ENCODE measurements around the gene TMSB4X.

The TMSB4X gene

GRCh38 chrX:12974796-12975669 lies at the start of gene TMSB4X:
Gene TMSB4X, plus strand, starts transcription at chrX:12975110.
- TF ChIP-seq, protein P1, sequence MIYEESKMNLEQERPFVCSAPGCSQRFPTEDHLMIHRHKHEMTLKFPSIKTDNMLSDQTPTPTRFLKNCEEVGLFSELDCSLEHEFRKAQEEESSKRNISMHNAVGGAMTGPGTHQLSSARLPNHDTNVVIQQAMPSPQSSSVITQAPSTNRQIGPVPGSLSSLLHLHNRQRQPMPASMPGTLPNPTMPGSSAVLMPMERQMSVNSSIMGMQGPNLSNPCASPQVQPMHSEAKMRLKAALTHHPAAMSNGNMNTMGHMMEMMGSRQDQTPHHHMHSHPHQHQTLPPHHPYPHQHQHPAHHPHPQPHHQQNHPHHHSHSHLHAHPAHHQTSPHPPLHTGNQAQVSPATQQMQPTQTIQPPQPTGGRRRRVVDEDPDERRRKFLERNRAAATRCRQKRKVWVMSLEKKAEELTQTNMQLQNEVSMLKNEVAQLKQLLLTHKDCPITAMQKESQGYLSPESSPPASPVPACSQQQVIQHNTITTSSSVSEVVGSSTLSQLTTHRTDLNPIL (CRISPR knock-in tag; IDR thresholded peaks at IDR 0.05; ENCODE audit: low read depth): peak; percentile 58
- TF ChIP-seq, protein P2, sequence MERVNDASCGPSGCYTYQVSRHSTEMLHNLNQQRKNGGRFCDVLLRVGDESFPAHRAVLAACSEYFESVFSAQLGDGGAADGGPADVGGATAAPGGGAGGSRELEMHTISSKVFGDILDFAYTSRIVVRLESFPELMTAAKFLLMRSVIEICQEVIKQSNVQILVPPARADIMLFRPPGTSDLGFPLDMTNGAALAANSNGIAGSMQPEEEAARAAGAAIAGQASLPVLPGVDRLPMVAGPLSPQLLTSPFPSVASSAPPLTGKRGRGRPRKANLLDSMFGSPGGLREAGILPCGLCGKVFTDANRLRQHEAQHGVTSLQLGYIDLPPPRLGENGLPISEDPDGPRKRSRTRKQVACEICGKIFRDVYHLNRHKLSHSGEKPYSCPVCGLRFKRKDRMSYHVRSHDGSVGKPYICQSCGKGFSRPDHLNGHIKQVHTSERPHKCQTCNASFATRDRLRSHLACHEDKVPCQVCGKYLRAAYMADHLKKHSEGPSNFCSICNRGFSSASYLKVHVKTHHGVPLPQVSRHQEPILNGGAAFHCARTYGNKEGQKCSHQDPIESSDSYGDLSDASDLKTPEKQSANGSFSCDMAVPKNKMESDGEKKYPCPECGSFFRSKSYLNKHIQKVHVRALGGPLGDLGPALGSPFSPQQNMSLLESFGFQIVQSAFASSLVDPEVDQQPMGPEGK (CRISPR knock-in tag; IDR thresholded peaks at IDR 0.05; ENCODE audit: borderline replicate concordance): no peak
- TF ChIP-seq ZNF565 (CRISPR knock-in tag; conservative IDR thresholded peaks at IDR 0.05; ENCODE audit: low read depth) (no peak), OSR1 (CRISPR knock-in tag; IDR thresholded peaks at IDR 0.05) (no peak), ESRRG (CRISPR knock-in tag; IDR thresholded peaks at IDR 0.05) (0 out of 2 replicates have a peak, but pooled peaks have one; percentile 59), ZC3H10 (CRISPR knock-in tag; IDR thresholded peaks at IDR 0.05) (peak; percentile 17; the same call in 1 of the 2 replicates), TOX (CRISPR knock-in tag; IDR thresholded peaks at IDR 0.05; ENCODE audit: borderline replicate concordance) (peak; percentile 15; the same call in 1 of the 2 replicates), SNAI2 (CRISPR knock-in tag; IDR thresholded peaks at IDR 0.05) (no peak), TCF4 (CRISPR knock-in tag; IDR thresholded peaks at IDR 0.05; ENCODE audit: borderline replicate concordance) (no peak), CSRNP3 (CRISPR knock-in tag; IDR thresholded peaks at IDR 0.05) (peak; percentile 62; the same call in 1 of the 2 replicates), BACH2 (CRISPR knock-in tag; IDR thresholded peaks at IDR 0.05; ENCODE audit: borderline replicate concordance) (no peak), RARB (CRISPR knock-in tag; IDR thresholded peaks at IDR 0.05) (peak; percentile 72)
- ATAC-seq: peak; percentile 70

DNA sequence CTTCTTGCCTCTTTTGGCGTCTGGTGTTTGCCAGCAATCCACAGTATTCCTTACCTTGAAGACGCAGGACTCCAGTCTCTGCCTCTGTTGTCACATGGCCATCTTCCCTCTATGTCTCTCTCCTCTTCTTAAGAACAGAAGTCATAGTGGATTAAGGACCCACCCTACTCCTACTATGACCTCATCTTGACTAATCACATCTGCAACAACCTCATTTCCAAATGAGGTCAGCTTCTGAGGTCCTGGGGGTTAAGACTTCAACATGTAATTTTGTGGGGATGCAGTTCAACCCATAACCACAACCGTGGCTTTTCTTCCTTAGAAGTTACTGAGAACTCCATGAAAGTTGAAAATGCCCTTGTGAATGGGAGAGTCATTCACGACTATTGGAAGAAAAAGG lies 45.2 kb upstream of the TMSB4X start:
- no peak for ATAC-seq

GRCh38 chrX:12930150-12930549 lies 44.8 kb upstream of the TMSB4X start:
- TF ChIP-seq, protein P2 (CRISPR knock-in tag; IDR thresholded peaks at IDR 0.05; ENCODE audit: borderline replicate concordance): no peak
- TF ChIP-seq RARB (CRISPR knock-in tag; IDR thresholded peaks at IDR 0.05) (no peak), ZNF8 (CRISPR knock-in tag; IDR thresholded peaks at IDR 0.05) (no peak)
- no peak for ATAC-seq

More for the DNA sequence above, 45.2 kb upstream of the TMSB4X start:
- no peak for TF ChIP-seq ZNF8 (CRISPR knock-in tag; IDR thresholded peaks at IDR 0.05)
- no peak for TF ChIP-seq RARB (CRISPR knock-in tag; IDR thresholded peaks at IDR 0.05)
- TF ChIP-seq ESRRG (CRISPR knock-in tag; IDR thresholded peaks at IDR 0.05): no peak
- no peak for TF ChIP-seq ZNF565 (CRISPR knock-in tag; conservative IDR thresholded peaks at IDR 0.05; ENCODE audit: low read depth)

GRCh38 chrX:12932244-12932643 lies 42.7 kb upstream of the TMSB4X start:
- no peak for ATAC-seq
- TF ChIP-seq SNAI2 (CRISPR knock-in tag; IDR thresholded peaks at IDR 0.05) (no peak), ZNF8 (CRISPR knock-in tag; IDR thresholded peaks at IDR 0.05) (no peak), RARB (CRISPR knock-in tag; IDR thresholded peaks at IDR 0.05) (no peak), CSDC2 (CRISPR knock-in tag; IDR thresholded peaks at IDR 0.05) (no peak), ISL1 (CRISPR knock-in tag; IDR thresholded peaks at IDR 0.05) (no peak), BACH2 (CRISPR knock-in tag; IDR thresholded peaks at IDR 0.05; ENCODE audit: borderline replicate concordance) (no peak), ESRRG (CRISPR knock-in tag; IDR thresholded peaks at IDR 0.05) (no peak), ZC3H10 (CRISPR knock-in tag; IDR thresholded peaks at IDR 0.05) (no peak), PPARA (CRISPR knock-in tag; IDR thresholded peaks at IDR 0.05; ENCODE audit: borderline replicate concordance) (no peak), ZFP3 (CRISPR knock-in tag; IDR thresholded peaks at IDR 0.05) (no peak), ZNF565 (CRISPR knock-in tag; conservative IDR thresholded peaks at IDR 0.05; ENCODE audit: low read depth) (no peak), ARNTL (CRISPR knock-in tag; IDR thresholded peaks at IDR 0.05; ENCODE audit: borderline replicate concordance, low read depth) (no peak), TOX (CRISPR knock-in tag; IDR thresholded peaks at IDR 0.05; ENCODE audit: borderline replicate concordance) (no peak)
- TF ChIP-seq, protein P1 (CRISPR knock-in tag; IDR thresholded peaks at IDR 0.05; ENCODE audit: low read depth): no peak
- TF ChIP-seq, protein P3, sequence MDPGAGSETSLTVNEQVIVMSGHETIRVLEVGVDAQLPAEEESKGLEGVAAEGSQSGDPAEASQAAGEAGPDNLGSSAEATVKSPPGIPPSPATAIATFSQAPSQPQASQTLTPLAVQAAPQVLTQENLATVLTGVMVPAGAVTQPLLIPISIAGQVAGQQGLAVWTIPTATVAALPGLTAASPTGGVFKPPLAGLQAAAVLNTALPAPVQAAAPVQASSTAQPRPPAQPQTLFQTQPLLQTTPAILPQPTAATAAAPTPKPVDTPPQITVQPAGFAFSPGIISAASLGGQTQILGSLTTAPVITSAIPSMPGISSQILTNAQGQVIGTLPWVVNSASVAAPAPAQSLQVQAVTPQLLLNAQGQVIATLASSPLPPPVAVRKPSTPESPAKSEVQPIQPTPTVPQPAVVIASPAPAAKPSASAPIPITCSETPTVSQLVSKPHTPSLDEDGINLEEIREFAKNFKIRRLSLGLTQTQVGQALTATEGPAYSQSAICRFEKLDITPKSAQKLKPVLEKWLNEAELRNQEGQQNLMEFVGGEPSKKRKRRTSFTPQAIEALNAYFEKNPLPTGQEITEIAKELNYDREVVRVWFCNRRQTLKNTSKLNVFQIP (CRISPR knock-in tag; IDR thresholded peaks at IDR 0.05; ENCODE audit: borderline replicate concordance, low read depth): no peak
